Neural cell (in vitro differentiated cells): ENCODE measurements around the gene STPG2. TPM values are rescaled to one million over a fixed set of nuclear protein-coding genes. Genes with fewer than 3 reads are reported as not detected.

Source experiments
- H2AFZ ChIP-seq: fragments of 200-600, 300-800 bp; sonication (generic), shearing (Covaris generic); 2 replicates; pipeline ENCODE4 v1.6.0; 2014; ENCODE audit warnings: low read depth, mild to moderate bottlenecking, antibody characterized with exemption, low read length, moderate library complexity
- H3F3A ChIP-seq: fragments of 200-600 bp; shearing (Covaris generic); 2 replicates; pipeline ENCODE4 v1.6.1; 2016; ENCODE audit warnings: mild to moderate bottlenecking, moderate library complexity, mixed read lengths, antibody characterized with exemption, low read length; ENCODE audit not compliant: insufficient read depth, poor library complexity, severe bottlenecking
- H3K27ac ChIP-seq: fragments of 200-600, 300-800 bp; sonication (generic), shearing (Covaris generic); 2 replicates; pipeline ENCODE4 v1.5.1; 2014; ENCODE audit warnings: mild to moderate bottlenecking, low read length, moderate library complexity
- H3K27me3 ChIP-seq: fragments of 300-800, 200-600 bp; sonication (generic), shearing (Covaris generic); 2 replicates; pipeline ENCODE4 v1.6.0; 2014; ENCODE audit warnings: mild to moderate bottlenecking, low read depth, low read length, moderate library complexity; ENCODE audit not compliant: insufficient read depth
- H3K36me3 ChIP-seq: fragments of 300-800, 200-600 bp; sonication (generic), shearing (Covaris generic); 2 replicates; pipeline ENCODE4 v1.5.1; 2014; ENCODE audit warnings: mild to moderate bottlenecking, antibody characterized with exemption, low read length, moderate library complexity; ENCODE audit not compliant: insufficient read depth
- H3K4me2 ChIP-seq: fragments of 300-800, 200-600 bp; sonication (generic), shearing (Covaris generic); 2 replicates; pipeline ENCODE4 v1.6.0; 2014; ENCODE audit warnings: mild to moderate bottlenecking, low read length
- H3K4me3 ChIP-seq: fragments of 300-800, 200-600 bp; sonication (generic), shearing (Covaris generic); 2 replicates; pipeline ENCODE4 v1.5.1; 2014; ENCODE audit warnings: mild to moderate bottlenecking, low read length, moderate library complexity
- H3K79me2 ChIP-seq: fragments of 200-600 bp; shearing (Covaris generic); replicated peaks from 2 replicates; pipeline ENCODE4 v1.6.0; 2014; ENCODE audit warnings: mild to moderate bottlenecking, low read length, moderate library complexity; ENCODE audit not compliant: insufficient read depth
- H3K9ac ChIP-seq: fragments of 300-800, 200-600 bp; sonication (generic), shearing (Covaris generic); 2 replicates; pipeline ENCODE4 v1.6.1; 2016; ENCODE audit warnings: mild to moderate bottlenecking, low read length, mixed read lengths
- H3K9me2 ChIP-seq: fragments of 200-600 bp; shearing (Covaris generic); 2 replicates; pipeline ENCODE4 v1.6.1; 2016; ENCODE audit warnings: mild to moderate bottlenecking, low read length, mixed read lengths; ENCODE audit not compliant: insufficient read depth
- H3K9me3 ChIP-seq: fragments of 200-600, 300-800 bp; sonication (generic), shearing (Covaris generic); 2 replicates; pipeline ENCODE4 v1.6.1; 2016; ENCODE audit warnings: mild to moderate bottlenecking, mixed run types, low read length, moderate library complexity, mixed read lengths
- H4K20me1 ChIP-seq: fragments of 200-600 bp; shearing (Covaris generic); 2 replicates; pipeline ENCODE4 v1.6.1; 2016; ENCODE audit warnings: mild to moderate bottlenecking, mixed run types; ENCODE audit not compliant: insufficient read depth
- CTCF ChIP-seq: fragments of 450-650 bp; IDR thresholded peaks from 2 replicates; pipeline ENCODE4 v1.5.1; 2014; ENCODE audit warnings: antibody characterized with exemption, mild to moderate bottlenecking, moderate library complexity; ENCODE audit not compliant: poor library complexity, severe bottlenecking
- EP300 ChIP-seq: fragments of 450-650 bp; conservative IDR thresholded peaks from 2 replicates; pipeline ENCODE4 v1.6.1; 2014; ENCODE audit warnings: antibody characterized with exemption, mild to moderate bottlenecking, moderate library complexity; ENCODE audit not compliant: poor library complexity, severe bottlenecking
- EZH2 ChIP-seq: fragments of 200-600, 300-800 bp; shearing (Covaris generic), sonication (generic); IDR thresholded peaks from 2 replicates; pipeline ENCODE4 v1.6.1; 2014; ENCODE audit warnings: antibody characterized with exemption, low read length, borderline replicate concordance, mild to moderate bottlenecking; ENCODE audit not compliant: insufficient read depth, poor library complexity, severe bottlenecking
- MXI1 ChIP-seq: fragments of 450-650 bp; conservative IDR thresholded peaks from 2 replicates; pipeline ENCODE4 v1.6.1; 2014; ENCODE audit warnings: antibody characterized with exemption, mild to moderate bottlenecking; ENCODE audit not compliant: poor library complexity, severe bottlenecking
- POLR2AphosphoS5 ChIP-seq: IDR thresholded peaks from 2 replicates; pipeline ENCODE4 v1.6.1; 2012
- RAD21 ChIP-seq: fragments of 450-650 bp; conservative IDR thresholded peaks from 2 replicates; pipeline ENCODE4 v1.6.1; 2014; ENCODE audit warnings: antibody characterized with exemption, mild to moderate bottlenecking, moderate library complexity
- REST ChIP-seq: IDR thresholded peaks from 2 replicates; pipeline ENCODE4 v1.6.1; 2012; ENCODE audit warnings: borderline replicate concordance
- SMC3 ChIP-seq: fragments of 450-650 bp; conservative IDR thresholded peaks from 2 replicates; pipeline ENCODE4 v1.6.1; 2014; ENCODE audit warnings: antibody characterized with exemption, mild to moderate bottlenecking, moderate library complexity; ENCODE audit not compliant: poor library complexity
- TAF1 ChIP-seq: IDR thresholded peaks from 2 replicates; pipeline ENCODE4 v1.6.1; 2012; ENCODE audit warnings: low read depth
- polyA plus RNA-seq: library from polyadenylated mRNA; depleted of rRNA; stranded (reverse); fragments of >200 nt; gene quantifications from 2 replicates; pipeline ENCODE4 v1.2.3, GENCODE V29; 2014

The STPG2 gene
- polyA plus RNA-seq, 1 donor from 2014 or later = not detected

GRCh38 chr4:97998203-97998602 lies 145.1 kb downstream of the STPG2 start:
- no peaks in the 10 kb centered on the region for H3F3A ChIP-seq
- H2AFZ ChIP-seq = no peak overlapping the region
- no peak overlapping the region for H3K4me3 ChIP-seq
- no peaks in the 10 kb centered on the region for H3K79me2 ChIP-seq
- no peak overlapping the region for H3K4me2 ChIP-seq
- H3K9ac ChIP-seq = no peak overlapping the region
- no peaks in the 10 kb centered on the region for H4K20me1 ChIP-seq
- no peaks in the 10 kb centered on the region for H3K9me3 ChIP-seq
- H3K27me3 ChIP-seq = no peaks in the 10 kb centered on the region
- no peak for TF ChIP-seq RAD21
- no peak for TF ChIP-seq POLR2AphosphoS5
- no peak for TF ChIP-seq REST
- no peak for TF ChIP-seq CTCF
- TF ChIP-seq MXI1 = no peak
- TF ChIP-seq EP300 = no peak
- no peak for TF ChIP-seq SMC3
- no peak for TF ChIP-seq TAF1
- no peak for TF ChIP-seq EZH2
- no peaks in the 10 kb centered on the region for H3K36me3 ChIP-seq
- no peak overlapping the region for H3K27ac ChIP-seq
- no peaks in the 10 kb centered on the region for H3K9me2 ChIP-seq

- no peak overlapping the region for H3K4me2 ChIP-seq
- no peaks in the 10 kb centered on the region for H3K27me3 ChIP-seq
- H3K79me2 ChIP-seq = no peaks in the 10 kb centered on the region
- no peaks in the 10 kb centered on the region for H3F3A ChIP-seq
- H4K20me1 ChIP-seq = no peaks in the 10 kb centered on the region
- no peak overlapping the region for H3K9ac ChIP-seq
- no peak overlapping the region for H2AFZ ChIP-seq
- no peaks in the 10 kb centered on the region for H3K9me2 ChIP-seq
- no peak overlapping the region for H3K4me3 ChIP-seq
- no peak overlapping the region for H3K27ac ChIP-seq
- H3K36me3 ChIP-seq = no peaks in the 10 kb centered on the region
- no peaks in the 10 kb centered on the region for H3K9me3 ChIP-seq
- no peak for TF ChIP-seq TAF1
- TF ChIP-seq CTCF = no peak
- TF ChIP-seq MXI1 = no peak
- TF ChIP-seq EZH2 = no peak
- TF ChIP-seq REST = no peak
- no peak for TF ChIP-seq POLR2AphosphoS5
- no peak for TF ChIP-seq SMC3
- no peak for TF ChIP-seq RAD21
These were observed 148.4 kb downstream of the STPG2 start for GRCh38 chr4:97994765-97995465.
